Astrocyte (in vitro differentiated cells and primary cell): ENCODE results near the gene CAPN9.

Source experiments
- CTCF ChIP-seq: IDR thresholded peaks from 2 replicates; pipeline ENCODE4 v1.5.1; 2011; ENCODE audit warnings: low read depth, mild to moderate bottlenecking, inconsistent platforms, low read length, moderate library complexity; ENCODE audit not compliant: insufficient read depth
- EZH2 ChIP-seq: IDR thresholded peaks from 2 replicates; pipeline ENCODE4 v1.6.1; 2012; ENCODE audit warnings: mild to moderate bottlenecking, low read length, inconsistent platforms; ENCODE audit not compliant: insufficient read depth

- TF ChIP-seq CTCF (no peak), EZH2 (no peak)
Measured at GRCh38 chr1:230823426-230823825, 76.2 kb downstream of the CAPN9 start.
